Peyer's patch (tissue), 4 donors: ENCODE measurements around the gene VSTM4. TPM values are rescaled to one million over a fixed set of nuclear protein-coding genes. Genes with fewer than 3 reads are reported as not detected.

Source experiments
- DNase-seq, 3 donors: peaks; one replicate each; pipeline ENCODE4 v3.0.0-alpha.2; 2017 to 2019
- H3K27ac ChIP-seq, 4 donors: fragments of 200-600 bp; sonication (generic); one replicate each; pipeline ENCODE4 v1.5.1; 2016 to 2019
- H3K27me3 ChIP-seq, 2 donors: fragments of 200-600 bp; sonication (generic); one replicate each; pipeline ENCODE4 v1.5.1; 2019
- H3K36me3 ChIP-seq, 3 donors: fragments of 200-600 bp; sonication (generic); one replicate each; pipeline ENCODE4 v1.5.1; 2016 to 2019
- H3K4me1 ChIP-seq, 4 donors: fragments of 200-600 bp; sonication (generic); one replicate each; pipeline ENCODE4 v1.5.1; 2016 to 2019
- H3K4me3 ChIP-seq, 4 donors: fragments of 200-600 bp; sonication (generic); 1 replicate in 3 of 4; 2 replicates in 1 of 4; pipeline ENCODE4 v1.5.1; 2016 to 2019; ENCODE audit warnings: mild to moderate bottlenecking in 1 of 4
- H3K9me3 ChIP-seq, 4 donors: fragments of 200-600 bp; sonication (generic); one replicate each; pipeline ENCODE4 v1.5.1; 2016 to 2019; ENCODE audit warnings: mild to moderate bottlenecking in 1 of 4
- CTCF ChIP-seq, 6 experiments: fragments of 450-650 bp in 4 of 6; fragments of 200-600 bp in 2 of 6; sonication (generic) in 1 of 6; IDR thresholded peaks; one replicate each; pipeline ENCODE4 v1.5.1; 2017 to 2019; ENCODE audit warnings: antibody characterized with exemption in 6 of 6, mild to moderate bottlenecking in 3 of 6, moderate library complexity in 1 of 6
- POLR2A ChIP-seq, 2 donors: fragments of 450-650 bp; IDR thresholded peaks; one replicate each; pipeline ENCODE4 v1.5.1; 2017; ENCODE audit warnings: antibody characterized with exemption in 2 of 2, mild to moderate bottlenecking in 2 of 2, moderate library complexity in 2 of 2
- total RNA-seq, 4 donors: library from RNA; depleted of rRNA; stranded (reverse); fragments of >200 nt; gene quantifications; one replicate each; pipeline ENCODE4 v1.1.0, GENCODE V29; 2016

Gene VSTM4
- total RNA-seq, 4 donors from 2014 or later = 1.7 to 4.7 (median 3.8) TPM

GRCh38 chr10:49008505-49009198, 106.7 kb downstream of the VSTM4 start:
- TF ChIP-seq POLR2A (IDR thresholded peaks at IDR 0.05) = no peak
- no peak for TF ChIP-seq CTCF (IDR thresholded peaks at IDR 0.05)
- DNase-seq = no peak
- Histone ChIP-seq H3K4me1 (peaks cover 0 to 6% (median 0%) of the 10 kb centered on the region in 4 donors), H3K9me3 (no peaks in the 10 kb centered on the region), H3K36me3 (no peaks in the 10 kb centered on the region), H3K4me3 (no peak overlapping the region), H3K27me3 (no peaks in the 10 kb centered on the region), H3K27ac (no peak overlapping the region)

DNA sequence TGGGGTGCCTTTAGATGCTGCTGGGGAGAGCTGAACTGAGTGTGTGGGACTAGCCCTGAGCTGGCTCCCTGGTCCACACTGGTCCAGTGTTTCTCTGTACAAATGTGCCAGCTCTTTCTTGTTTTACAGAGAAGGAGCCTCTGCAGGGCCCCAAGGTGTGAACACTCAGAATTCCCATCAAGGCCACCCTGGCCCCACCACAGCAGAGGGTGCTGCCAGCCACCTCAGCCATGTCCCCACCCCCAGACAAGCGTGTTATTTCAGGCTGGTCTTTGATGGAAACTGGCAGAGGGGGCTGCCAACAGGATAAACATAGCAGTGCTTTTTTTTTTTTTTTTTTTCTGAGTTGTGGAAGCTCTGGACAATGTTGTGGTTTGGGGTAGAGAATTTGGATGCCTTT, 107.2 kb downstream of the VSTM4 start:
- Histone ChIP-seq H3K9me3 (no peaks in the 10 kb centered on the region), H3K27me3 (no peaks in the 10 kb centered on the region), H3K27ac (no peak overlapping the region), H3K4me1 (peaks cover 0 to 6% (median 0%) of the 10 kb centered on the region in 4 donors), H3K4me3 (no peak overlapping the region), H3K36me3 (no peaks in the 10 kb centered on the region)
- no peak for TF ChIP-seq CTCF (IDR thresholded peaks at IDR 0.05)
- TF ChIP-seq POLR2A (IDR thresholded peaks at IDR 0.05) = no peak
- no peak for DNase-seq

DNA sequence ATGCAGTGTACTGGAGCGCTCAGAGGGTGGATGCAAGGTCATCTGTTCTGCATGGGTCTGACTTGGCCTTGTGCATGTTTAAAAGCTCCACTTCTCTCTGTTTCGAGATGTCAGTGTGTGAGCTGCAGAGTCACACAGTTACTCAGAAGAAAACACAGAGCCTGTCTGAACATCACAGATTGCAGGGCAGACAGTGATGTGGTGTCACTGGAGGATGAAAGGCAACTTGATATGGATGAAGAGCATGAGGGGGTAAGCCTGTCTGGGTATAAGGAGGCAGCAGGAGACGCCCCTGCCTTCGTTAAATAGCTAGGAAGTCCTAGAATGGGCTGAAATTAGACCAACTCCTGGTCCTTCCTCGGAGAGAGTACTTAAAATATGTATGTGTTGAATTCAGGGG, 108.2 kb downstream of the VSTM4 start:
- H3K4me1 ChIP-seq = peaks cover 0 to 6% (median 0%) of the 10 kb centered on the region in 4 donors
- no peak overlapping the region for H3K4me3 ChIP-seq
- no peaks in the 10 kb centered on the region for H3K36me3 ChIP-seq
- no peaks in the 10 kb centered on the region for H3K9me3 ChIP-seq
- TF ChIP-seq CTCF (IDR thresholded peaks at IDR 0.05) (no peak), POLR2A (IDR thresholded peaks at IDR 0.05) (no peak)
- no peak overlapping the region for H3K27ac ChIP-seq
- H3K27me3 ChIP-seq = no peaks in the 10 kb centered on the region
- no peak for DNase-seq

- no peak overlapping the region for H3K4me3 ChIP-seq
- no peaks in the 10 kb centered on the region for H3K9me3 ChIP-seq
- DNase-seq = no peak
- peaks cover 0 to 6% (median 0%) of the 10 kb centered on the region in 4 donors for H3K4me1 ChIP-seq
- TF ChIP-seq POLR2A (IDR thresholded peaks at IDR 0.05) (no peak), CTCF (IDR thresholded peaks at IDR 0.05) (no peak)
- no peak overlapping the region for H3K27ac ChIP-seq
- H3K36me3 ChIP-seq = no peaks in the 10 kb centered on the region
- no peaks in the 10 kb centered on the region for H3K27me3 ChIP-seq
These were observed 110.1 kb downstream of the VSTM4 start for GRCh38 chr10:49005270-49005669.

DNA sequence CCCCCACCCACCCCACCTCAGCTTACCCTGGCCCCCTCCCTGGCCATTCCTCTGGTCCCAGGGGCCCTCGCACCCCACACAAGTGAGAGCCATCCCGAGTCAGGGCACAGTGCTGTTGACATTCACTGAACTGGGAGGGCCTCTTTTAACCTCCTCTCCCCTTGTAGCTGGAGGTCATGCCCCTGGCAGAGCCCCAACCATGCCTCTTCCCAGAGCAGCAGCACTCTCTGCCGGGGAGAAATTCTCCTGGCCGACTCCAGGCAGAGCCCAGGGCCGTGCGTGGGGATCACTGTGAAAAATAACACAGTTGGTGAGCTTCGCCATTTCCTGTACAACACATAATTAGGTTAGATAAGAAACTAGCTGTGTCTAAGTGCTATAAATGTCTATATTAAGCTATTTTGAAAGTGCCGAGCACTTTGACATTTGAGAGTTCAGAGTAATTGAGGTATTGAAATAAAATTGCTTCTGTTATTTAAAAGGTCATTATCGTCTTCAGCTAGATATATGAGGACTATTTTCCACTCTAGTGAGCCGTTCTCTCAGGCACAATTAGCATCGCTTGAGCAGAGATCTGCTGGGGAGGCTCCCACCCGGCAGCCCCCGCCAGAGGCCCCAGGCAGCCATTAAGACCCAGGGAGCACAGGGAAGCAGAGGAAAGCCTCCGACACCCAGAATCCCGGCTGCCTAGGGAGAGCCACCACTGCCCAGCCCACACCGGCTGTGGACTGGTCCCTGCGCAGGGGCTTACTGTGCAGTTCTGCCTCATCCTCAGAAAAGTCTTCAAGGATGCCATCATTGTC, 113.3 kb downstream of the VSTM4 start:
- Histone ChIP-seq H3K36me3 (no peaks in the 10 kb centered on the region), H3K9me3 (no peaks in the 10 kb centered on the region), H3K27ac (no peak overlapping the region), H3K4me1 (no peaks in the 10 kb centered on the region), H3K4me3 (no peak overlapping the region), H3K27me3 (no peaks in the 10 kb centered on the region)
- DNase-seq = no peak
- TF ChIP-seq CTCF (IDR thresholded peaks at IDR 0.05) (no peak), POLR2A (IDR thresholded peaks at IDR 0.05) (no peak)
